ENCODE measurements around the gene RNF169.
"Not testable (repeated sequence)": the region's sequence is repeated elsewhere in the genome, so short reads cannot be mapped to it uniquely, and the experiment has no call there.

Gene RNF169

GRCh38 chr11:74730571-74731260 lies 17.9 kb upstream of the RNF169 start:
- DNase-seq, result no peak

GRCh38 chr11:74731301-74732094 lies 17.2 kb upstream of the RNF169 start, which contains the start of gene CHRDL2:
Gene CHRDL2 (minus strand): TSS chr11:74731426. CDS start chr11:74730888, 538 bp downstream.
- DNase-seq, result no peak

GRCh38 chr11:74734559-74734925 lies 14.1 kb upstream of the RNF169 start:
- no peak for DNase-seq

- peak in 1 of 2 donors; percentile 14 for DNase-seq
Observed at GRCh38 chr11:74735365-74735928, 13.2 kb upstream of the RNF169 start.

- no peak for DNase-seq
Observed at GRCh38 chr11:74736031-74736430, 12.6 kb upstream of the RNF169 start.

- DNase-seq, result peak; percentile 43 to 61
Observed at GRCh38 chr11:74739546-74740270, 8.9 kb upstream of the RNF169 start.

GRCh38 chr11:74742070-74742469 lies 6.6 kb upstream of the RNF169 start:
- DNase-seq, result no peak

GRCh38 chr11:74743640-74744039 lies 5.0 kb upstream of the RNF169 start:
- DNase-seq, result no peak

- no peak for DNase-seq
Observed at GRCh38 chr11:74744277-74744676, 4.4 kb upstream of the RNF169 start.

- DNase-seq, result no peak
Observed at GRCh38 chr11:74746868-74747267, 1.8 kb upstream of the RNF169 start.

GRCh38 chr11:74749127-74749964 lies 697 bp downstream of the RNF169 start:
- DNase-seq, result peak; percentile 32 to 52

GRCh38 chr11:74749965-74750296 lies 1.3 kb downstream of the RNF169 start:
- no peak for DNase-seq

GRCh38 chr11:74750598-74750997 lies 1.9 kb downstream of the RNF169 start:
- DNase-seq, result not testable (repeated sequence)

- DNase-seq, result no peak
Observed at GRCh38 chr11:74751303-74751702, 2.7 kb downstream of the RNF169 start.

GRCh38 chr11:74754507-74755252 lies 6.0 kb downstream of the RNF169 start:
- no peak for DNase-seq

GRCh38 chr11:74755395-74755995 lies 6.8 kb downstream of the RNF169 start:
- no peak for DNase-seq

GRCh38 chr11:74756571-74756970 lies 7.9 kb downstream of the RNF169 start:
- no peak for DNase-seq

- DNase-seq, result no peak
Observed at GRCh38 chr11:74766905-74767304, 18.3 kb downstream of the RNF169 start.

GRCh38 chr11:74768172-74768651 lies 19.6 kb downstream of the RNF169 start:
- DNase-seq, result peak in 1 of 2 donors; percentile 17

- no peak for DNase-seq
Observed at GRCh38 chr11:74769055-74769707, 20.5 kb downstream of the RNF169 start.

Measured in CD4-positive, alpha-beta T cell treated with Interferon alpha-2 for 1 hour (primary cell).